Calu3 (cell line): ENCODE data around the gene CACNA1S. TPM values are rescaled to one million over a fixed set of nuclear protein-coding genes. Genes with fewer than 3 reads are reported as not detected.

Experiments
- BruUV-seq: library from RNA; stranded (reverse); fragments of 400-500 nt; replicated peaks from 2 replicates; lab custom pipeline; 2021; lab: Mats Ljungman, UMichigan
- CTCF ChIA-PET: fragments of 300-600 bp; sonication (Branson Sonifier 250); formaldehyde crosslinking; loops from one replicate; lab custom pipeline; 2022; ENCODE audit warnings: antibody characterized with exemption; lab: Charles Lee
- DNase-seq: peaks from one replicate; pipeline ENCODE4 v3.0.0; 2022
- H3K27ac Mint-ChIP-seq: one replicate; pipeline ENCODE4 v1.8.0; 2022; ENCODE audit warnings: mixed read lengths; ENCODE audit not compliant: unreplicated experiment
- H3K27me3 Mint-ChIP-seq: one replicate; pipeline ENCODE4 v1.8.0; 2022; ENCODE audit warnings: mixed read lengths; ENCODE audit not compliant: unreplicated experiment
- H3K36me3 Mint-ChIP-seq: one replicate; pipeline ENCODE4 v1.8.0; 2022; ENCODE audit warnings: mild to moderate bottlenecking, moderate library complexity, mixed read lengths; ENCODE audit not compliant: insufficient read depth, unreplicated experiment
- H3K4me1 Mint-ChIP-seq: one replicate; pipeline ENCODE4 v1.8.0; 2022; ENCODE audit warnings: mild to moderate bottlenecking, low read depth, mixed read lengths; ENCODE audit not compliant: unreplicated experiment
- H3K4me3 Mint-ChIP-seq: one replicate; pipeline ENCODE4 v1.8.0; 2022; ENCODE audit warnings: mild to moderate bottlenecking, low read depth, moderate library complexity, mixed read lengths; ENCODE audit not compliant: unreplicated experiment
- H3K9me3 Mint-ChIP-seq: one replicate; pipeline ENCODE4 v1.8.0; 2022; ENCODE audit warnings: low read depth, mixed read lengths; ENCODE audit not compliant: unreplicated experiment
- intact Hi-C: fragments of 100-400 bp; cut with micrococcal nuclease; formaldehyde crosslinking; loops from one replicate; pipeline ENCODE4 v1.10.0; 2022; ENCODE audit not compliant: unreplicated experiment
- total RNA-seq: library from RNA; stranded (reverse); gene quantifications from 2 replicates; pipeline ENCODE4 v1.2.3, GENCODE V29; 2022
- TF ChIP-seq, protein P1 (sequence below): fragments of 200-600 bp; IDR thresholded peaks from one replicate; pipeline ENCODE4 v1.8.0; 2022; ENCODE audit warnings: antibody characterized with exemption; ENCODE audit not compliant: unreplicated experiment

CACNA1S gene
- total RNA-seq, 1 experiment from 2014 or later, result not detected

DNA sequence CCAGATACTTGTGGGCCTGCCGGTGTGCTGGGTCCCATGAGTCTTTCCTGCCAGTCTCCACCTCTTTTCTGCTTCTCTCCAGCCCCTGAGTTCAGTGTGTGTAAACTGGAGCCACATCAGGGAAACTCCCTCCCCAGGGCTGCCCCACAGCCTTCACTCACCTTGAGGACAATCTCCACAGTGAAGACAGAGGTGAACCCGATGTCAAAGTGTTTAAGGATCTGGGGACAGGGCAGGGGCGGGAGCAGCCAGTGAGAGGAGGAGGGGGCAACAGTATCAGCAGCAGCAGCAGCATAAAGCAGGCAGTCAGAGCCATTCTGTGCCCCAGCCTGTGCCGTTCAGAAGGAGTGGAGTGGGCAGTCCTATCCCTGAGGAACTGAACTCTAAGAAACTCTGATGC lies 43.2 kb downstream of the CACNA1S start:
- H3K36me3 Mint-ChIP-seq, result no peaks in the 10 kb centered on the region
- DNase-seq, result no peak
- intact Hi-C loops, result no loop called here
- H3K27me3 Mint-ChIP-seq, result peaks cover 94% of the 10 kb centered on the region
- no TSS peak for BruUV-seq
- no peak overlapping the region for H3K4me3 Mint-ChIP-seq
- TF ChIP-seq, protein P1, sequence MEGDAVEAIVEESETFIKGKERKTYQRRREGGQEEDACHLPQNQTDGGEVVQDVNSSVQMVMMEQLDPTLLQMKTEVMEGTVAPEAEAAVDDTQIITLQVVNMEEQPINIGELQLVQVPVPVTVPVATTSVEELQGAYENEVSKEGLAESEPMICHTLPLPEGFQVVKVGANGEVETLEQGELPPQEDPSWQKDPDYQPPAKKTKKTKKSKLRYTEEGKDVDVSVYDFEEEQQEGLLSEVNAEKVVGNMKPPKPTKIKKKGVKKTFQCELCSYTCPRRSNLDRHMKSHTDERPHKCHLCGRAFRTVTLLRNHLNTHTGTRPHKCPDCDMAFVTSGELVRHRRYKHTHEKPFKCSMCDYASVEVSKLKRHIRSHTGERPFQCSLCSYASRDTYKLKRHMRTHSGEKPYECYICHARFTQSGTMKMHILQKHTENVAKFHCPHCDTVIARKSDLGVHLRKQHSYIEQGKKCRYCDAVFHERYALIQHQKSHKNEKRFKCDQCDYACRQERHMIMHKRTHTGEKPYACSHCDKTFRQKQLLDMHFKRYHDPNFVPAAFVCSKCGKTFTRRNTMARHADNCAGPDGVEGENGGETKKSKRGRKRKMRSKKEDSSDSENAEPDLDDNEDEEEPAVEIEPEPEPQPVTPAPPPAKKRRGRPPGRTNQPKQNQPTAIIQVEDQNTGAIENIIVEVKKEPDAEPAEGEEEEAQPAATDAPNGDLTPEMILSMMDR, result no peak
- H3K4me1 Mint-ChIP-seq, result no peaks in the 10 kb centered on the region
- H3K27ac Mint-ChIP-seq, result no peak overlapping the region
- CTCF ChIA-PET, result no interaction called here
- no peaks in the 10 kb centered on the region for H3K9me3 Mint-ChIP-seq

DNA sequence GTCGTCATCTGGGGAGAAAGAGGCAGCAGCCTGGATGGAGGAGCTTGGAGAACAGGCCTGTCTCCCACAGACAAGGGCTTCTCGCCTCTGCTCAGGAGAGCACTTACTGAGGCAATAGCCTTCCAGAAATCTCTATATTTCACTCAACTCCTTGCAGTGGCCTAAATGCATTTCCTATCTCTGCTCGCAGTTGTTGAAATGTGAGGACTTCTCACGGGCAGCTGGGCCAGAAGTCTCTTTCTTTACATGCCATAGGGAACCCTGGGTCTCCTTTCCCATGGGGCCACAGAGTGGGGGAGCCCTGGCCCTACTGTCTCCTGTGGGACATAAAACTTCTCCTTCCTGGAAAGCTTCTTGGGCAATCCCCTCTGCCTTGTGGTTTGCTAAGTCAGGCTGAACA lies 45.2 kb downstream of the CACNA1S start:
- H3K27ac Mint-ChIP-seq, result no peak overlapping the region
- H3K27me3 Mint-ChIP-seq, result peaks cover 88% of the 10 kb centered on the region
- DNase-seq, result no peak
- CTCF ChIA-PET, result no interaction called here
- intact Hi-C loops, result no loop called here
- H3K36me3 Mint-ChIP-seq, result no peaks in the 10 kb centered on the region
- no peak overlapping the region for H3K4me3 Mint-ChIP-seq
- TF ChIP-seq, protein P1, result no peak
- BruUV-seq, result no TSS peak
- H3K9me3 Mint-ChIP-seq, result no peaks in the 10 kb centered on the region
- no peaks in the 10 kb centered on the region for H3K4me1 Mint-ChIP-seq

DNA sequence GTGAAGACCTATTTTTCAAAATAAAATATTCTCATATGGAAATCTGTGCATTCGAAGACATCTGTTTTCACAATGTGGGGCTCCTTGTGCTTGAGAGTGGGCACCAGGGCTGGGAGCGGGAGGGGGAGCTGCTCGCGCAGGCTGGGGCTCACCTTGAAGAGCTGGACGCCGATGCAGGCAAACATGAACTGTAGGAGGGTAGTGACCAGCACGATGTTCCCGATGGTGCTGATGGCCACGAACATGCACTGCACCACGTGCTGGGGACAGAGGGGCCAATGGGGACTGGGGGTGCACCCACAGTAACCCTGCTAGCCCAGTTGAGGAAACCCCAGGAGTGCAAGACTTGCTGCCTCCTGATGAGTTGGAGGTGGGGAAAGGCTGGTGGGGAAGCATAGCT lies 46.5 kb downstream of the CACNA1S start:
- Mint-ChIP-seq H3K36me3 (no peaks in the 10 kb centered on the region), H3K4me1 (no peaks in the 10 kb centered on the region), H3K27me3 (peaks cover 86% of the 10 kb centered on the region), H3K27ac (no peak overlapping the region), H3K4me3 (no peak overlapping the region), H3K9me3 (no peaks in the 10 kb centered on the region)
- intact Hi-C loops, result no loop called here
- no peak for DNase-seq
- TF ChIP-seq, protein P1, result no peak
- CTCF ChIA-PET, result no interaction called here
- BruUV-seq, result no TSS peak

DNA sequence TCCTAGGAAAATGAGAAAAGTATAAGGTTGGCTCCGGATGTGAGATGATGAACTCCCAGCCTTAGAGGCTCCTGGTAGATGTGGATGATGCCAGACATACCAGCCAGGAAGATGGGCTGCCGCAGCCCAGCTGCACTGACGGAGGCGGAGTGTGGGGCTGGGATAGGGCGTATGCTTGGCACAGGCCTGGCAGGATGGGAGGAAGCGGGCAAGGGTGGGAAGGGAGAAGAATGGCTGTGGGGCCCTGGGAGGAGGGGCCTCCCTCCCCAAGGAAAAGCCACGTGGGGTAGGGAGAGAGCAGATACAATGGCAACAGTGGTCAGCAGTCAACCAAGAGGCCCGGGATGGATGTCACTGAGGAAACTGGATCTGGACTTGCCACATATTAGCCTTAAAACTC lies 47.4 kb downstream of the CACNA1S start:
- CTCF ChIA-PET, result no interaction called here
- no TSS peak for BruUV-seq
- Mint-ChIP-seq H3K9me3 (no peaks in the 10 kb centered on the region), H3K27me3 (peaks cover 86% of the 10 kb centered on the region), H3K27ac (no peak overlapping the region), H3K36me3 (no peaks in the 10 kb centered on the region), H3K4me3 (no peak overlapping the region), H3K4me1 (no peaks in the 10 kb centered on the region)
- no peak for DNase-seq
- intact Hi-C loops, result no loop called here
- TF ChIP-seq, protein P1, result no peak

DNA sequence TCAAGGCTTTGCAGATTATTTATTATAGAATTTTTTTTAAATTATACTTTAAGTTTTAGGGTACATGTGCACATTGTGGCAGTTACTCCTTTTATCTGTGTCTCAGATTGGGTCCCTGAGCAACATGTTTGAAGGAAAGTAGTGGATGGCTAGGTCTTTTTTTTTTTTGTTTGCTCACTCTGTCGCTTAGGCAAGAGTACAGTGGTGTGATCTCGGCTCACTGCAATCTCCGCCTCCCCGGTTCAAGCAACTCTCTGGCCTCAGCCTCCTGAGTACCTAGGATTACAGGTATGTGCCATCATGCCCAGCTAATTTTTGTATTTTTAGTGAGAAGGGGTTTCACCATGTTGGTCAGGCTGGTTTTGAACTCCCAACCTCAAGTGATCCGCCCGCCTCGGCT lies 49.1 kb downstream of the CACNA1S start:
- H3K4me1 Mint-ChIP-seq, result no peaks in the 10 kb centered on the region
- no peak for DNase-seq
- intact Hi-C loops, result no loop called here
- H3K27ac Mint-ChIP-seq, result no peak overlapping the region
- TF ChIP-seq, protein P1, result no peak
- H3K9me3 Mint-ChIP-seq, result no peaks in the 10 kb centered on the region
- BruUV-seq, result no TSS peak
- no peaks in the 10 kb centered on the region for H3K36me3 Mint-ChIP-seq
- CTCF ChIA-PET, result no interaction called here
- H3K4me3 Mint-ChIP-seq, result no peak overlapping the region
- H3K27me3 Mint-ChIP-seq, result peaks cover 87% of the 10 kb centered on the region
